ENCODE results near the gene ADGRV1.
"Not testable (repeated sequence)": the region's sequence is repeated elsewhere in the genome, so short reads cannot be mapped to it uniquely, and the experiment has no call there.

The ADGRV1 gene

DNA sequence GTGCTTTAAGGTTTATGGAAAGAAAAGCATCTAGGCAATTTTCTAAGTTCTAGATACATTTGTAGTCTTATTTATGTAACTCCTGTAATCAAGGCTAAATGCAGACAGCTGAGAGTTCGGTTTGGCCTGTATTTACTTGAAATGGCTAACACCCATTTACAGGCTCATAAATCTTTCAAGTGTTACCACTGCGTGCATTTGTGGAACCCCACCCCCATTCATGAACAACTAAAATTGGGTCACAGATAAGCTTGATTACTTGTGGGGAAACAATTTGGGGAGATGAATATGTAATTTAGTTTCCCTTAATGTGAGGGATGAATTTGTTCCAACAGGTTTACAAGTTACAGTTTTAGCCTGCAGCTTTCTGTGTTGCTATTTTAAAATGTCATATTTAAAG is 463.9 kb downstream of the ADGRV1 start:
- no peaks in the 10 kb centered on the region for H3K27me3 Mint-ChIP-seq
- H3K4me1 Mint-ChIP-seq (ENCODE audit: low read depth), result no peaks in the 10 kb centered on the region
- no peaks in the 10 kb centered on the region for H3K36me3 Mint-ChIP-seq (ENCODE audit: low read depth)
- H3K27ac Mint-ChIP-seq, result no peak overlapping the region
- intact Hi-C loops (cut with micrococcal nuclease), result no loop called here
- no peaks in the 10 kb centered on the region for H3K9me3 Mint-ChIP-seq
- no peak overlapping the region for H3K4me3 Mint-ChIP-seq

DNA sequence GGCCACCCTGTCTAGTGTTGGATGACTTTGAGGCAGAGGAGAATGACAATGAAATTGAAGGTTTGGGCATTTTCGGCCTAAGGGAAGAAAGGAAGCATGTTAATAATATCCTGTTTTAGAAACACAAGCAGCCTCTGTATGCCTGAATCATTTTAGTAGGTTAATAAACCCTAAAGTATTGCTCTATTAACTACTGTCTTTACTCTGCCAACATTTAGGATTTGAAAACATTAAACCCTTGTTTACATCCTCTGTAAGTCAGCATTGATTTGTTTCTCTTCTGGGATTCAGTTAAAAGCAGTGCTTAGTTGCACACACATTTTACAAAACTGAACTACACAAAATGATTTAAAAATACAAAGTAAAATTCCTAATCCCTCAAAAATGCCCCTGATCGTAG is 465.6 kb downstream of the ADGRV1 start:
- H3K36me3 Mint-ChIP-seq (ENCODE audit: low read depth), result no peaks in the 10 kb centered on the region
- H3K9me3 Mint-ChIP-seq, result no peaks in the 10 kb centered on the region
- H3K27me3 Mint-ChIP-seq, result no peaks in the 10 kb centered on the region
- no peak overlapping the region for H3K27ac Mint-ChIP-seq
- H3K4me3 Mint-ChIP-seq, result no peak overlapping the region
- intact Hi-C loops (cut with micrococcal nuclease), result no loop called here
- H3K4me1 Mint-ChIP-seq (ENCODE audit: low read depth), result no peaks in the 10 kb centered on the region

DNA sequence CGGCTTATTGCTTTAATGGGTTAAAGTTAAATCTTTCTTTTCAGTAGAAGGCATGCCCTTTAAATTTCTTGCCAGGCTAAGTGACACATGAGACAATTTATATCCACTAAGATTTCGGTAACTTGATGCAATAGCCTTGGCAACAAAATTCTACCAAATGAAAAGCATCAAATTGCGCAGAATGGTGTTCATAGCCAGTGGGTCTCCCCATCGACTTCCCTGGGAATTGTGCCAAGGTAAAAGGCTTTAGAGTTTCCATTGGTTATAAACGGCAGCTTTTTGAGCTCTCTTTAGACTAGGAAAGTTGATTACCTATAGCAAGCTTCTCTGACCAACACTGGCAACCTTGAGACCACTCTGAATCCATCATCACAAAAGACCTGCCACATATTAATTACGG is 466.1 kb downstream of the ADGRV1 start:
- intact Hi-C loops (cut with micrococcal nuclease), result no loop called here
- Mint-ChIP-seq H3K9me3 (no peaks in the 10 kb centered on the region), H3K27ac (no peak overlapping the region), H3K4me1 (ENCODE audit: low read depth) (no peaks in the 10 kb centered on the region), H3K4me3 (no peak overlapping the region), H3K36me3 (ENCODE audit: low read depth) (no peaks in the 10 kb centered on the region), H3K27me3 (no peaks in the 10 kb centered on the region)

DNA sequence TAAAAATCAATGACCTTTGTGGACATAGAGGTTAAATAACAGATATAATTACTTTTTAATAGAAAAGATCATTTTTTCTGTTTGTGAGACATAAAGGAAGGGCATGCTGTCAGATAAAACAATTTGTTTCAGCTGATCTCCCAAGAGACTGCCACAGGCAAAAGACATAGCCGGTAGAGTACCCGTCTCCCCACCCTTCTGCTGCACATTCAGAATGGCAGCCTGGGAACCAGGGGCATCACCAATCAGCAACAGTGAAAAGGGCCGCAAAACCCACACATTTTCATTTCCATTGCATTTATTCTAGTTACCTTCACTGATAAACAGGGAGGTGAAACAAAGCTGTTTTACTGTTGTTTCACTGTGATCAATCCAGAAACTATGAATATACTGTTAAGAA is 466.9 kb downstream of the ADGRV1 start:
- Mint-ChIP-seq H3K4me1 (ENCODE audit: low read depth) (no peaks in the 10 kb centered on the region), H3K9me3 (no peaks in the 10 kb centered on the region), H3K36me3 (ENCODE audit: low read depth) (no peaks in the 10 kb centered on the region), H3K27ac (no peak overlapping the region), H3K27me3 (no peaks in the 10 kb centered on the region), H3K4me3 (no peak overlapping the region)
- intact Hi-C loops (cut with micrococcal nuclease), result no loop called here

DNA sequence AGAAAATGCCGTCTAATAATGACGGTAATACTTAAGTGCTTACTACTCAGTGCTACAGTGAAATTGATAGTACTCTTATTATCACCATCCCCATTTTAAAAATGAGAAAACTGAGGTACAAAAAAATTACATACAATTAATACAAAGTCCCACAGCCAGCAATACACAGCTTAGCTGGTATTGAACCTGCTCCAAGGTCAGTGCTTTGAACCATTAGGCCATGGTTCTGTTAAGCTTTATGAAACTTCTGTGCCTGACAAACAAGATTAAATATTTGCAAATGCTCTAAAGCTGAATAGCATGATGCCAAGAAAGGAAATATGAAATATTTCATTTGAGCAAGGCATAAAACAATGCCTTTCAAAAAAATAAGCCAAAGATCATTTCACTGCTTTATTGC is 467.4 kb downstream of the ADGRV1 start:
- no peaks in the 10 kb centered on the region for H3K36me3 Mint-ChIP-seq (ENCODE audit: low read depth)
- intact Hi-C loops (cut with micrococcal nuclease), result no loop called here
- H3K4me3 Mint-ChIP-seq, result no peak overlapping the region
- no peaks in the 10 kb centered on the region for H3K27me3 Mint-ChIP-seq
- H3K9me3 Mint-ChIP-seq, result no peaks in the 10 kb centered on the region
- no peaks in the 10 kb centered on the region for H3K4me1 Mint-ChIP-seq (ENCODE audit: low read depth)
- H3K27ac Mint-ChIP-seq, result no peak overlapping the region

DNA sequence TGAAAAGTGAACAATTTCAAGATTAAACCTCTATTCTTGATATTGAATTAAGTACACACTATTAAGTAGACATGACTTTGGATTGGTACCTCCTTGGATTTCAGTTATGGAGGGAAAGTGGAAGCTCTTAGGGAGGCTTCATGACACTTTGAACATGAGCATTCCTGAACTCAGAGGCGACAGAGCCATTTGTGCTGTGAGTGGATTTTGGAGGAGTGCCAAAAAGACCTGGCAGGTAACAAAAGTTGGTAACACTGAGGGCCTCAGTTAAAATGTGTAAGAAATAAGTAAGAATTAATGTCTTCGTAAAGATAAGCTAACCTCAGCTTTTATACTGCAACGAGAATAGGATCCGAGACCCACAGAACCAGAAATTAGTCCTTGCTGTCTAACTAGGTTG is 467.9 kb downstream of the ADGRV1 start:
- Mint-ChIP-seq H3K27ac (no peak overlapping the region), H3K9me3 (no peaks in the 10 kb centered on the region), H3K4me3 (no peak overlapping the region), H3K27me3 (no peaks in the 10 kb centered on the region), H3K4me1 (ENCODE audit: low read depth) (no peaks in the 10 kb centered on the region), H3K36me3 (ENCODE audit: low read depth) (no peaks in the 10 kb centered on the region)
- intact Hi-C loops (cut with micrococcal nuclease), result no loop called here

DNA sequence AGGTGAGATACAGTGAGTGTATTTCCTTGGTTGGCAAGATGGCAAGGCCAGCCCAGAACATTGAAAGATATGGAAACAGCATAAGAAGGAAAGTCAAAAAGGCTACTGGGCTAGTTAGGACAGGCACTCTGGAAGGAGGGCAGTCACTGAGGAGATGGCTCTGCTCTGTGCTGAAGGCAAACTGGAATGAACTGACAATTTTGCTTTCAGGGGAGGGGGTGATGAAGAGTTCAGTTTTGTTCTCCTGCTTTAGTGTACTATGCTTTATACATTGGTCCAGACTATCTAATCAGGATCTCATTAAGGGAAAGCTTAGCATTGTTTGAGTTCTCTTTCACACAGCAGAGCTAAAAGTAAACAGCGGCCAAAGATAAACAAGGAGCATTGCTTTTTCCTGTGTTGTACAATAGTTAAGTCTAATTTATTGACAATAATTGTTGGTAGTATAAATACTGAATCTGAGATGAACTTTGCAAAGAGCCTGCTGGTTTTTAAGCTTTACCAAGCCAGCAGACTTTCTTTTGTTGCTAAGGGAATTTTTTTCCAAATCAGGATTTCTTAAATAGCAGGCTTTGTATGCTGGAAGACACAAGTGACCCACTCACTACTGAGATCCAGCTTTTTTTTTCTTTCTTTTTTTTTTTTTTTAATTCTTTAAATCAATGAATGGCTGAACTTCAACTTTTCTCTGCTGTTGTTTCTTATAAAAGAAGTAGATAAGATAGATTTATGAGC is 469.0 kb downstream of the ADGRV1 start:
- no peaks in the 10 kb centered on the region for H3K4me1 Mint-ChIP-seq (ENCODE audit: low read depth)

DNA sequence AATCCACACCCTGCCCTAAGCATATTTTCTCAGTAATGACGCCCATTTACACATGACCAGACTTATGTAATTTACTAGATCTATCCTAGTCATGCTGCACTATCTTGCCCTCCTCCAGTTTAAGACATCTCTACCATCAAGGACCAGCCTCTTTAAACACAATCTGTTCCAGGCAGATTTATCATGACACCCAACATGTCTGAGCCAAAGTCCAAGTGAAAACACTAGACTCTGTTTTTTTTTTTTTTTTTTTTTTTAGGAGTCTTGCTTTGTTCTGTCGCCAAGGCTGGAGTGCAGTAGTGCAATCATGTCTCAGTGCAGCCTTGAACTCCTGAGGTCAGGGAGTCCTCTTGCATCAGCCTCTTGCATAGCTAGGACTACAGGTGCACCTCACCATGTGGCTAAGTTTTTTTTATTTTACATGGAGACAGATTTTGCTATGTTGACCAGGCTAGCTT is 469.9 kb downstream of the ADGRV1 start:
- Mint-ChIP-seq H3K4me1 (ENCODE audit: low read depth) (no peaks in the 10 kb centered on the region), H3K4me3 (no peak overlapping the region), H3K36me3 (ENCODE audit: low read depth) (no peaks in the 10 kb centered on the region), H3K27me3 (no peaks in the 10 kb centered on the region), H3K9me3 (no peaks in the 10 kb centered on the region), H3K27ac (no peak overlapping the region)
- intact Hi-C loops (cut with micrococcal nuclease), result no loop called here

More for the DNA sequence above, 469.0 kb downstream of the ADGRV1 start:
- intact Hi-C loops (cut with micrococcal nuclease), result no loop called here
- Mint-ChIP-seq H3K27me3 (no peaks in the 10 kb centered on the region), H3K9me3 (no peaks in the 10 kb centered on the region), H3K27ac (no peak overlapping the region), H3K4me3 (no peak overlapping the region), H3K36me3 (ENCODE audit: low read depth) (no peaks in the 10 kb centered on the region)

DNA sequence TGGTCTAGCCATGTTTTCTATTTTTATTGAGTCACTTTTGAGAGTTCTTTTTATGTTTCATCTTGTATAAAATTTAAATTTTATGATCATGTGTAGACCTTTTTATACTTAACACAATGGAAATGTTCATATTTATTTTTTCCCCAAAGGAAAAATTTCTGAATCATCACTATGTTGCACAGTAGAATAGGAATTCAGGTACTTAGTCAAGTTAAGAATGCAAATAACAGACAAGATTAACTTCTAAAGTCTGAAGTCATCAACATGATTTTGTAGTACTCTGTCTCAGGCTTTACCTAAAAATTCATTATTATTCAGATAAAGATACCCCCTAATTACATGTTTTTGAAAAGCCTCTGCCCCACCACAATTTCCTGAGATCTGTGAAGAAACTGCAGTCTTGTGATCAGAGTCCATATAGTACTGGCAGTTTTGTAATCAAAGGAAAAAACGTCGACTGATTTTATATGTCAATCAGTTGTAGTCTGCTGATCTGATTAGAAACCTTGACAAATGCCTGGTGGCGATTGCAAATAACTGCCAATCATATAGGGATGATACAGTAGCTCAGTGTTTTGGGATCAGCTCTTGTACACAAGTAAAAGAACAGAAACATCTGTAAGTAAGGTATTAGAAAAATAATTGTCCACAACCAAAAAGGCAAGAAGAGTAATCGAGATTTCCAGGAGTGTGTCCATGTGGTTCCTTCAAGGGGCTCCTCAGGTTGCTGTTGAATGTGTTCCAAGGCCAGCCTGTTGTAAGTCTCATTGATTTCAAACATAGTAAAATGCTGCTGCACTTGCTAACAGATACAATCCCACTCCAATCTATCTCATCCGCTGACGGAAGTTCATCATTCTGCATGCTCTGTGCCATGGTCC is 472.2 kb downstream of the ADGRV1 start:
- no peaks in the 10 kb centered on the region for H3K4me1 Mint-ChIP-seq (ENCODE audit: low read depth)
- no peaks in the 10 kb centered on the region for H3K27me3 Mint-ChIP-seq
- H3K4me3 Mint-ChIP-seq, result no peak overlapping the region
- no peaks in the 10 kb centered on the region for H3K9me3 Mint-ChIP-seq
- no peak overlapping the region for H3K27ac Mint-ChIP-seq
- H3K36me3 Mint-ChIP-seq (ENCODE audit: low read depth), result no peaks in the 10 kb centered on the region
- intact Hi-C loops (cut with micrococcal nuclease), result no loop called here

DNA sequence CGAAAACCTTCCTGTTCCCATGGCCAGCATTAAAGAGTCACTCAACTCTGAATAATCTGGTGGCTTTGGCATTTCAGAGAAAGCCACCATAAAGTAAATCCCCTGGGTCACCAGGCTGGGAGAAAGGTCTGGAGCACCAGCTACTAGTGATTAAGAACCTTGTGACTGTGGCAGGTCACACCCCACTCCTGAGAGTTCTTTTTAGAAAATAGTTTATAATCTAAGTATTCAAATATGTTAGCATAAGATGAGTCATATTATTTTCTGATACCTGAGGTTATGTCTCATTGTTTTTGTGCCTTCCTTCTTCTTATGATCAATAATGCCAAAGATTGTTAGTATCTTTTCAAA is 472.8 kb downstream of the ADGRV1 start:
- Mint-ChIP-seq H3K9me3 (no peaks in the 10 kb centered on the region), H3K27me3 (no peaks in the 10 kb centered on the region), H3K4me3 (no peak overlapping the region), H3K4me1 (ENCODE audit: low read depth) (no peaks in the 10 kb centered on the region), H3K36me3 (ENCODE audit: low read depth) (no peaks in the 10 kb centered on the region), H3K27ac (no peak overlapping the region)
- intact Hi-C loops (cut with micrococcal nuclease), result no loop called here

DNA sequence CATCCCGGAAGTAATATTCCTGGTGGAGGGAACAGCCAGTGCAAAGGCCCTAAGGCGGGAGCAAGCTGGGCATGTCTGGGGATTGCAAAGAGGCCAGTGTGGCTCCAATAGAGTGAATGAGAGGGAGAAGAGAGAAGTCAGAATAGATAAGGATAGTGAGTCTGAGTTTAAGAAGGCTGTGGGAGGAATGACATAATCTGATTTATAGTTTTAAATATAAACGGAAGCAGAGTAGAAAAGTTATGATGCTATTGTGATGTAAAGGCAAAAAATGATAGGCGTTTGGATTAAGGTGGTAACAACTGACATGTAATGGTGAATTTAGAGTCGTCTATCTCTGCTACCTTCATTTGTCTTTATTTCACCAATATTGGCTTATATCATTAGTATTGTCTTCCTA is 473.5 kb downstream of the ADGRV1 start:
- intact Hi-C loops (cut with micrococcal nuclease), result no loop called here
- H3K9me3 Mint-ChIP-seq, result no peaks in the 10 kb centered on the region
- H3K27me3 Mint-ChIP-seq, result no peaks in the 10 kb centered on the region
- H3K27ac Mint-ChIP-seq, result no peak overlapping the region
- no peak overlapping the region for H3K4me3 Mint-ChIP-seq
- H3K4me1 Mint-ChIP-seq (ENCODE audit: low read depth), result no peaks in the 10 kb centered on the region
- H3K36me3 Mint-ChIP-seq (ENCODE audit: low read depth), result no peaks in the 10 kb centered on the region

DNA sequence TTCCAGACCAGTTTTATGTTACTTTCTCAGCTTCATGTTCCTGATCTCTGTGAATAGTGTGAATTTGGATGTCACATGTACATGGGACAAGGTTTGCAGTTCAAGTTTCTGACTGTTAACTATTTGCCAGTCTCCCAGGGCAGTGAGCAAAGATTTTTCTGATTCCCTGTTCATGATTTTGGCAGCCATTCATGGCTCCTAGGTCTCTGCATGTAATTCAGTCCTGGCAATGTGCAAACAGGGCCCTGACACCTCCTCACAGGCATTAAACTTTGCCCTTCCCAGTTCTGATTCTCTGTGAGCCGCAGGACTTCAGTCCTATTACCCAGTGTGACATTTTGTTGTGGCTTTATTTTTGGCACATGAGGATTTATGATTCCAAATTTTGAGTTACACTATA is 474.8 kb downstream of the ADGRV1 start:
- Mint-ChIP-seq H3K4me1 (ENCODE audit: low read depth) (no peaks in the 10 kb centered on the region), H3K4me3 (no peak overlapping the region), H3K27me3 (no peaks in the 10 kb centered on the region), H3K9me3 (no peaks in the 10 kb centered on the region), H3K36me3 (ENCODE audit: low read depth) (no peaks in the 10 kb centered on the region), H3K27ac (no peak overlapping the region)
- intact Hi-C loops (cut with micrococcal nuclease), result no loop called here

DNA sequence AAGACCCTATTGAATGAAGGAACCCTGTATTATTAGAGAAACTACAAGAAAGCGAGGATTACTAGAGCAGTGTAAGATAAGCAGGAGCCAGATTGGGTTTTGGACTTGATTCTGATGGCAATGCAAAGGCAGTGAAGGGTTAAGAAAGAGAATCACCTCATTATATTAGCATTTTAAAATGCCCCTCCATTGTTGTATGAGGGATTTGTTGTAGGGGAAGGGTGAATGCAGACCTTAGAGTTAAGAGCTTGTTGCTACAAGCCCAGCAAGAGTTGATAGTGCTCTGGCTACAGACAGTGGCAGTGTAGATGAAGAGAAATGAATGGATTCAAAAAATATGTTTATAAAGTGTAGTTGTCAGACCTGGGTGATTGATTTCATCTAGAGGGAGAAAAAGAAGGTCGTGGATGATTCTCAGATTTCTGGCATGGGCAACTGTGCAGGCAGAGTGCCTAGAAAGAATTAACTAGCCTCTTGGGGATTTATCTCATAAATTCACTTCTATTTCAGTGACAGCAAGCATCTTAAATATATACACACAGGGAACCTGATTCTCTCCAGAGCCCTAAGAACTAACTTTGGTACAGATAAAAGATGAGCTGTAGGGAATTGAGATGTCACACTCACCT is 479.7 kb downstream of the ADGRV1 start:
- Mint-ChIP-seq H3K4me1 (ENCODE audit: low read depth) (no peaks in the 10 kb centered on the region), H3K36me3 (ENCODE audit: low read depth) (no peaks in the 10 kb centered on the region), H3K9me3 (no peaks in the 10 kb centered on the region), H3K27ac (no peak overlapping the region), H3K27me3 (no peaks in the 10 kb centered on the region), H3K4me3 (no peak overlapping the region)
- intact Hi-C loops (cut with micrococcal nuclease), result no loop called here

DNA sequence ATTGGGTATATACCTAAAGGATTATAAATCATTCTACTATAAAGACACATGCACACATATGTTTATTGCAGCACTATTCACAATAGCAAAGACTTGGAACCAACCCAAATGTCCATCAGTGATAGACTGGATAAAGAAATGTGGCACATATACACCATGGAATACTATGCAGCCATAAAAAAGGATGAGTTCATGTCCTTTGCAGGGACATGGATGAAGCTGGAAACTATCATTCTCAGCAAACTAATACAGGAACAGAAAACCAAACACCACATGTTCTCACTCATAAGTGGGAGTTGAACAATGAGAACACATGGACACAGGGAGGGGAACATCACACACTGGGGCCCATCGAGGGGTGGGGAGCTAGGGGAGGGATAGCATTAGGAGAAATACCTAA is 482.5 kb downstream of the ADGRV1 start:
- peaks cover 15% of the 10 kb centered on the region for H3K9me3 Mint-ChIP-seq
- intact Hi-C loops (cut with micrococcal nuclease); H3K27ac Mint-ChIP-seq; H3K27me3 Mint-ChIP-seq; H3K4me3 Mint-ChIP-seq; H3K4me1 Mint-ChIP-seq (ENCODE audit: low read depth); H3K36me3 Mint-ChIP-seq (ENCODE audit: low read depth): not testable (repeated sequence)

All from dendritic cell treated with granulocyte-macrophage colony-stimulating factor and Interleukin-4, amounts not matched to agents 40 ng/mL and 50 ng/mL, for 4 days (primary cell).